Measurements from ENCODE around the gene TIMM13. TPM values are rescaled to one million over a fixed set of nuclear protein-coding genes. Genes with fewer than 3 reads are reported as not detected.

TIMM13 gene
- total and polyA plus RNA-seq, 2 donors (not counting 1 experiment from before 2014, with no cell fraction given) = 19.4 to 32.5 TPM

GRCh38 chr19:2438178-2438577, 10.8 kb upstream of the TIMM13 start:
- POLR2A ChIA-PET = no interaction called here
- no peaks in the 10 kb centered on the region for H3K27me3 ChIP-seq (replicated peaks in 1 of 4; ENCODE audit: control extremely low read depth in 1 of 4, control insufficient read depth in 3 of 4, insufficient read depth in 4 of 4, low read length in 3 of 4)
- no peak overlapping the region for H3K27ac ChIP-seq (ENCODE audit: low read length in 2 of 2)
- Mint-ChIP-seq H3K4me1 (no peaks in the 10 kb centered on the region), H3K27ac (no peak overlapping the region), H3K9me3 (ENCODE audit: insufficient read depth) (no peaks in the 10 kb centered on the region), H3K27me3 (no peaks in the 10 kb centered on the region), H3K4me3 (no peak overlapping the region)
- no peak for ATAC-seq (ENCODE audit: low read depth)
- peaks cover 6% of the 10 kb centered on the region for H3K79me2 ChIP-seq (ENCODE audit: control insufficient read depth, insufficient read depth, low read length)
- no peaks in the 10 kb centered on the region for H3K9me3 ChIP-seq (ENCODE audit: control extremely low read depth in 1 of 3, control insufficient read depth in 2 of 3, insufficient read depth in 1 of 3, low read length in 2 of 3)
- no peak overlapping the region for H3K9ac ChIP-seq (ENCODE audit: low read length)
- no peak overlapping the region for H3K4me2 ChIP-seq (replicated peaks; ENCODE audit: low read depth, low read length, poor library complexity, severe bottlenecking)
- DNase-seq = no peak
- no peak overlapping the region for H2AFZ ChIP-seq (ENCODE audit: insufficient read depth, low read depth, low read length, poor library complexity, severe bottlenecking)
- WGBS (ENCODE audit: insufficient coverage) = 97% methylated on average over 20 of the region's 20 CpGs
- no peaks in the 10 kb centered on the region for H3K4me1 ChIP-seq (ENCODE audit: control insufficient read depth in 2 of 2, insufficient read depth in 2 of 2, low read length in 2 of 2)
- peaks cover 0 to 18% of the 10 kb centered on the region in 2 experiments for H3K36me3 ChIP-seq (replicated peaks in 1 of 2; ENCODE audit: control extremely low read depth in 1 of 2, control insufficient read depth in 1 of 2, extremely low read depth in 1 of 2, insufficient read depth in 2 of 2, low read length in 1 of 2)
- CTCF ChIA-PET = interaction anchor here (0.6 to 1.4 kb wide), 2 partner anchors 46 to 327 kb away, joined by 3 to 4 read pairs; no protein-coding TSS in a partner anchor
- no peaks in the 10 kb centered on the region for H4K20me1 ChIP-seq (ENCODE audit: control insufficient read depth, insufficient read depth, low read length, poor library complexity, severe bottlenecking)
- intact Hi-C loops (cut with micrococcal nuclease) = no loop called here
- no peak overlapping the region for H3K4me3 ChIP-seq (ENCODE audit: control extremely low read depth in 1 of 5, extremely low read depth in 1 of 5, insufficient read depth in 1 of 5, low read depth in 2 of 5, low read length in 4 of 5)
- no peak for TF ChIP-seq EZH2 (IDR thresholded peaks at IDR 0.05; ENCODE audit: borderline replicate concordance, insufficient read depth, low read depth, low read length, poor library complexity, severe bottlenecking)
- TF ChIP-seq CTCF (IDR thresholded peaks at IDR 0.05) = no peak

- no peak overlapping the region for H3K9ac ChIP-seq (ENCODE audit: low read length)
- H2AFZ ChIP-seq (ENCODE audit: insufficient read depth, low read depth, low read length, poor library complexity, severe bottlenecking) = no peak overlapping the region
- no peak for TF ChIP-seq CTCF (IDR thresholded peaks at IDR 0.05)
- TF ChIP-seq EZH2 (IDR thresholded peaks at IDR 0.05; ENCODE audit: borderline replicate concordance, insufficient read depth, low read depth, low read length, poor library complexity, severe bottlenecking) = no peak
- DNase-seq = no peak
- ChIA-PET CTCF (interaction anchor here (1.1 to 1.4 kb wide), 2 partner anchors 11 to 45 kb away, joined by 3 read pairs; no protein-coding TSS in a partner anchor), POLR2A (interaction anchor here (0.5 kb wide), 1 partner anchor 63 kb away, joined by 4 read pairs; no protein-coding TSS in a partner anchor)
- whole genome bisulfite sequencing (ENCODE audit: insufficient coverage) = 97% methylated on average over 15 of the region's 15 CpGs
- H3K27me3 ChIP-seq (replicated peaks in 1 of 4; ENCODE audit: control extremely low read depth in 1 of 4, control insufficient read depth in 3 of 4, insufficient read depth in 4 of 4, low read length in 3 of 4) = no peaks in the 10 kb centered on the region
- Mint-ChIP-seq H3K27me3 (no peaks in the 10 kb centered on the region), H3K27ac (no peak overlapping the region), H3K9me3 (ENCODE audit: insufficient read depth) (no peaks in the 10 kb centered on the region), H3K4me3 (no peak overlapping the region), H3K4me1 (no peaks in the 10 kb centered on the region)
- peaks cover 6% of the 10 kb centered on the region for H3K79me2 ChIP-seq (ENCODE audit: control insufficient read depth, insufficient read depth, low read length)
- peaks cover 0 to 13% of the 10 kb centered on the region in 2 experiments for H3K36me3 ChIP-seq (replicated peaks in 1 of 2; ENCODE audit: control extremely low read depth in 1 of 2, control insufficient read depth in 1 of 2, extremely low read depth in 1 of 2, insufficient read depth in 2 of 2, low read length in 1 of 2)
- no peaks in the 10 kb centered on the region for H3K4me1 ChIP-seq (ENCODE audit: control insufficient read depth in 2 of 2, insufficient read depth in 2 of 2, low read length in 2 of 2)
- H4K20me1 ChIP-seq (ENCODE audit: control insufficient read depth, insufficient read depth, low read length, poor library complexity, severe bottlenecking) = no peaks in the 10 kb centered on the region
- H3K27ac ChIP-seq (ENCODE audit: low read length in 2 of 2) = no peak overlapping the region
- ATAC-seq (ENCODE audit: low read depth) = no peak
- intact Hi-C loops (cut with micrococcal nuclease) = no loop called here
- H3K4me2 ChIP-seq (replicated peaks; ENCODE audit: low read depth, low read length, poor library complexity, severe bottlenecking) = no peak overlapping the region
- H3K4me3 ChIP-seq (ENCODE audit: control extremely low read depth in 1 of 5, extremely low read depth in 1 of 5, insufficient read depth in 1 of 5, low read depth in 2 of 5, low read length in 4 of 5) = no peak overlapping the region
- no peaks in the 10 kb centered on the region for H3K9me3 ChIP-seq (ENCODE audit: control extremely low read depth in 1 of 3, control insufficient read depth in 2 of 3, insufficient read depth in 1 of 3, low read length in 2 of 3)
Observed at GRCh38 chr19:2436926-2437325, 9.5 kb upstream of the TIMM13 start.

All from B cell (primary cell).